ENCODE results near the gene CEP95.

DNA sequence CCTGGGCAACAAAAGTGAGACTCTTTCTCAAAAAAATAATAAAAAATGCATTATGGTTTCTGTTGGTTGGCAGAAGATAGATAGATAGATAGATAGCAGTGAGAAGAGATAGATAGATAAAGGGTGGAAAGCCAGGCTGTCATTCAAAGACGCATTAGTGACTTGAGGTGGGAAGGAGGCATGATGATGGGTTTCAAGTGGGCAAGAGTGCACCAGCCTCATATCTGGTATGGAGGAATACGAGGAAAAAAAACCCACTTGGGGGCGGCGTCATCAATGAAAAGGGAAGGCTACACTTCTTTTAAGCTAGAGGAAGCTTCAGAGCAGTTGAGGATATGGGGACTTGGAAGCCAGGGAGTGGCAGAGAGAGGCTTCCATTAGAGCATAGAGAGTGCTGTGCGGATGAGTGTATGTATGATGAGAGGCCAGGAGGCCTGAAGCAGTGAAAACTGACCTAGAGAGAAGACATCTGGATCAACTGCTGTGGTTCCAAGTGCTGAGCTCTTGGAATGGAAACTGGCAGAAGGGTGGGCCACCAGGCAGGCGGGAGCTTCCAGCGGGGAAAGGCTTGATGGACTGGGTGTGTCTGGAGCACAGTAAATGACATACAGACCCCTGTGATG lies 31.8 kb downstream of the CEP95 start:
- TF ChIP-seq, protein P1, sequence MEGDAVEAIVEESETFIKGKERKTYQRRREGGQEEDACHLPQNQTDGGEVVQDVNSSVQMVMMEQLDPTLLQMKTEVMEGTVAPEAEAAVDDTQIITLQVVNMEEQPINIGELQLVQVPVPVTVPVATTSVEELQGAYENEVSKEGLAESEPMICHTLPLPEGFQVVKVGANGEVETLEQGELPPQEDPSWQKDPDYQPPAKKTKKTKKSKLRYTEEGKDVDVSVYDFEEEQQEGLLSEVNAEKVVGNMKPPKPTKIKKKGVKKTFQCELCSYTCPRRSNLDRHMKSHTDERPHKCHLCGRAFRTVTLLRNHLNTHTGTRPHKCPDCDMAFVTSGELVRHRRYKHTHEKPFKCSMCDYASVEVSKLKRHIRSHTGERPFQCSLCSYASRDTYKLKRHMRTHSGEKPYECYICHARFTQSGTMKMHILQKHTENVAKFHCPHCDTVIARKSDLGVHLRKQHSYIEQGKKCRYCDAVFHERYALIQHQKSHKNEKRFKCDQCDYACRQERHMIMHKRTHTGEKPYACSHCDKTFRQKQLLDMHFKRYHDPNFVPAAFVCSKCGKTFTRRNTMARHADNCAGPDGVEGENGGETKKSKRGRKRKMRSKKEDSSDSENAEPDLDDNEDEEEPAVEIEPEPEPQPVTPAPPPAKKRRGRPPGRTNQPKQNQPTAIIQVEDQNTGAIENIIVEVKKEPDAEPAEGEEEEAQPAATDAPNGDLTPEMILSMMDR (conservative IDR thresholded peaks at IDR 0.05) = no peak
- TF ChIP-seq ZFX (IDR thresholded peaks at IDR 0.05) = no peak

All from C4-2B (cell line).